IMR-90 (cell line): Measurements from ENCODE around the gene CDH13. TPM values are rescaled to one million over a fixed set of nuclear protein-coding genes. Genes with fewer than 3 reads are reported as not detected.

ENCODE experiments used
- ATAC-seq: fragments of 200-7000 bp; cut with Tn5 transposase; 2 replicates; pipeline ENCODE4 v1.9.1; 2020; ENCODE audit warnings: low read depth, mild to moderate bottlenecking, moderate library complexity
- BruUV-seq: library from RNA; stranded (reverse); fragments of 400-500 nt; replicated peaks from 2 replicates; lab custom pipeline; 2021; lab: Mats Ljungman, UMichigan
- CTCF ChIA-PET: fragments of 300-600 bp; formaldehyde crosslinking; extraction: SDS; loops from one replicate; lab custom pipeline; 2021; ENCODE audit warnings: antibody characterized with exemption; lab: Yijun Ruan, JAX
- POLR2A ChIA-PET: fragments of 300-600 bp; sonication (Branson Sonifier 250); formaldehyde crosslinking; loops from one replicate; lab custom pipeline; 2022; ENCODE audit warnings: antibody characterized with exemption; ENCODE audit not compliant: unreplicated experiment; lab: Charles Lee
- DNase-seq: peaks from one replicate; pipeline ENCODE4 v3.0.0; 2013
- H2AFZ ChIP-seq: replicated peaks from 2 replicates; pipeline ENCODE3; 2013; ENCODE audit warnings: low read length, mild to moderate bottlenecking; ENCODE audit not compliant: poor library complexity
- H2AK5ac ChIP-seq: 2 replicates; pipeline ENCODE4 v1.6.1; 2013; ENCODE audit warnings: low read depth, low read length, inconsistent platforms
- H2AK9ac ChIP-seq: replicated peaks from 2 replicates; pipeline ENCODE3; 2013; ENCODE audit warnings: mild to moderate bottlenecking, low read depth, low read length, moderate library complexity; ENCODE audit not compliant: poor library complexity
- H2BK120ac ChIP-seq: 2 replicates; pipeline ENCODE4 v1.6.1; 2013; ENCODE audit warnings: low read depth, low read length, inconsistent platforms
- H2BK15ac ChIP-seq: 3 replicates; pipeline ENCODE4 v1.6.1; 2013; ENCODE audit warnings: low read depth, low read length, inconsistent platforms
- H2BK20ac ChIP-seq: 2 replicates; pipeline ENCODE4 v1.6.1; 2013; ENCODE audit warnings: low read depth, mild to moderate bottlenecking, inconsistent platforms, low read length, moderate library complexity
- H2BK5ac ChIP-seq: 2 replicates; pipeline ENCODE4 v1.6.1; 2013; ENCODE audit warnings: mild to moderate bottlenecking, low read depth, low read length, inconsistent platforms; ENCODE audit not compliant: poor library complexity, severe bottlenecking
- H3K14ac ChIP-seq: replicated peaks from 2 replicates; pipeline ENCODE4 v1.6.1; 2013; ENCODE audit warnings: low read depth, low read length, inconsistent platforms
- H3K18ac ChIP-seq: 2 replicates; pipeline ENCODE4 v1.6.1; 2013; ENCODE audit warnings: low read depth, low read length, control low read depth
- H3K23ac ChIP-seq: 2 replicates; pipeline ENCODE4 v1.6.1; 2013; ENCODE audit warnings: low read depth, low read length, inconsistent platforms
- H3K27ac ChIP-seq: 2 replicates; pipeline ENCODE4 v1.5.1; 2013; ENCODE audit warnings: mild to moderate bottlenecking, control low read depth, low read length; ENCODE audit not compliant: insufficient read depth
- H3K27me3 ChIP-seq: 2 replicates; pipeline ENCODE4 v1.6.1; 2013; ENCODE audit warnings: low read length; ENCODE audit not compliant: control insufficient read depth, insufficient read depth
- H3K36me3 ChIP-seq: 2 replicates; pipeline ENCODE4 v1.6.1; 2013; ENCODE audit warnings: low read length, mixed read lengths; ENCODE audit not compliant: control insufficient read depth, insufficient read depth
- H3K4ac ChIP-seq: 2 replicates; pipeline ENCODE4 v1.6.1; 2013; ENCODE audit warnings: low read depth, low read length, inconsistent platforms
- H3K4me1 ChIP-seq: 2 replicates; pipeline ENCODE4 v1.6.1; 2013; ENCODE audit warnings: low read length, mixed read lengths; ENCODE audit not compliant: control insufficient read depth, insufficient read depth
- H3K4me2 ChIP-seq: 2 replicates; pipeline ENCODE4 v1.6.1; 2013; ENCODE audit warnings: low read depth, mild to moderate bottlenecking, control low read depth, low read length, moderate library complexity
- H3K4me3 ChIP-seq: 2 replicates; pipeline ENCODE4 v1.5.1; 2013; ENCODE audit warnings: low read depth, mild to moderate bottlenecking, control low read depth, low read length, moderate library complexity; ENCODE audit not compliant: insufficient read depth
- H3K56ac ChIP-seq: 2 replicates; pipeline ENCODE4 v1.6.1; 2013; ENCODE audit warnings: low read length, inconsistent platforms; ENCODE audit not compliant: insufficient read depth; ENCODE audit errors: extremely low read depth
- H3K79me1 ChIP-seq, 2 experiments: 2 replicates each; pipeline ENCODE4 v1.6.1; 2013; ENCODE audit warnings: low read length in 2 of 2, inconsistent platforms in 1 of 2, low read depth in 1 of 2
- H3K9ac ChIP-seq: 2 replicates; pipeline ENCODE4 v1.6.1; 2013; ENCODE audit warnings: low read depth, low read length, control low read depth
- H3K9me1 ChIP-seq: 2 replicates; pipeline ENCODE4 v1.6.1; 2013; ENCODE audit warnings: low read length, inconsistent platforms; ENCODE audit not compliant: insufficient read depth
- H3K9me3 ChIP-seq: 2 replicates; pipeline ENCODE4 v1.6.1; 2013; ENCODE audit warnings: low read length; ENCODE audit not compliant: control insufficient read depth, insufficient read depth
- H4K20me1 ChIP-seq: 2 replicates; pipeline ENCODE4 v1.6.1; 2013; ENCODE audit warnings: low read length, inconsistent platforms; ENCODE audit not compliant: insufficient read depth
- H4K5ac ChIP-seq: 2 replicates; pipeline ENCODE4 v1.6.1; 2013; ENCODE audit warnings: mild to moderate bottlenecking, low read depth, low read length, control low read depth
- H4K8ac ChIP-seq, 2 experiments: 2 replicates each; pipeline ENCODE4 v1.6.1; 2013; ENCODE audit warnings: low read depth in 2 of 2, low read length in 2 of 2, control low read depth in 1 of 2, inconsistent platforms in 1 of 2
- H4K91ac ChIP-seq: 2 replicates; pipeline ENCODE4 v1.6.1; 2013; ENCODE audit warnings: low read depth, low read length, inconsistent platforms; ENCODE audit not compliant: insufficient read depth
- BHLHE40 ChIP-seq: fragments of 150-350 bp; IDR thresholded peaks from 2 replicates; pipeline ENCODE4 v1.6.1; 2016; ENCODE audit warnings: mild to moderate bottlenecking, low read depth, low read length
- CEBPB ChIP-seq: IDR thresholded peaks from 2 replicates; pipeline ENCODE4 v1.6.1; 2012; ENCODE audit warnings: low read depth, low read length, improper control_type of control experiment
- CHD1 ChIP-seq: IDR thresholded peaks from 2 replicates; pipeline ENCODE4 v1.6.1; 2012; ENCODE audit warnings: low read depth, low read length, improper control_type of control experiment
- CTCF ChIP-seq: conservative IDR thresholded peaks from 2 replicates; pipeline ENCODE4 v1.5.1; 2012; ENCODE audit warnings: mild to moderate bottlenecking, low read depth, low read length, improper control_type of control experiment
- ELK1 ChIP-seq: fragments of 150-350 bp; IDR thresholded peaks from 2 replicates; pipeline ENCODE4 v1.6.1; 2016; ENCODE audit warnings: low read depth, mild to moderate bottlenecking, low read length, moderate library complexity, borderline replicate concordance
- FOS ChIP-seq: fragments of 150-350 bp; IDR thresholded peaks from 2 replicates; pipeline ENCODE4 v1.6.1; 2016; ENCODE audit warnings: low read depth, low read length
- MAFK ChIP-seq: IDR thresholded peaks from 2 replicates; pipeline ENCODE4 v1.6.1; 2012; ENCODE audit warnings: low read depth, low read length, improper control_type of control experiment
- MAZ ChIP-seq: IDR thresholded peaks from 2 replicates; pipeline ENCODE4 v1.6.1; 2012; ENCODE audit warnings: low read depth, mild to moderate bottlenecking, low read length, improper control_type of control experiment, moderate library complexity, borderline replicate concordance
- MXI1 ChIP-seq: IDR thresholded peaks from 2 replicates; pipeline ENCODE4 v1.6.1; 2012; ENCODE audit warnings: low read depth, mild to moderate bottlenecking, low read length, moderate library complexity, borderline replicate concordance
- NFE2L2 ChIP-seq: fragments of 150-350 bp; IDR thresholded peaks from 2 replicates; pipeline ENCODE4 v1.6.1; 2016; ENCODE audit warnings: low read depth, mild to moderate bottlenecking, low read length
- POLR2A ChIP-seq: IDR thresholded peaks from 2 replicates; pipeline ENCODE4 v1.6.1; 2012; ENCODE audit warnings: mild to moderate bottlenecking, low read depth, low read length
- RAD21 ChIP-seq: IDR thresholded peaks from 2 replicates; pipeline ENCODE4 v1.6.1; 2012; ENCODE audit warnings: low read length, improper control_type of control experiment
- RCOR1 ChIP-seq: IDR thresholded peaks from 2 replicates; pipeline ENCODE4 v1.6.1; 2012; ENCODE audit warnings: mild to moderate bottlenecking, low read length, improper control_type of control experiment; ENCODE audit not compliant: insufficient replicate concordance
- RFX5 ChIP-seq: IDR thresholded peaks from 2 replicates; pipeline ENCODE4 v1.8.0; 2012; ENCODE audit warnings: low read depth, mild to moderate bottlenecking, low read length, moderate library complexity
- SMC3 ChIP-seq: fragments of 150-350 bp; IDR thresholded peaks from 2 replicates; pipeline ENCODE4 v1.6.1; 2016; ENCODE audit warnings: low read depth, mild to moderate bottlenecking, antibody characterized with exemption, low read length, moderate library complexity
- USF2 ChIP-seq: fragments of 150-350 bp; IDR thresholded peaks from 2 replicates; pipeline ENCODE4 v1.6.1; 2017; ENCODE audit warnings: mild to moderate bottlenecking, antibody characterized with exemption, low read length, low read depth
- WGBS, 2 experiments: methylation state at CpG; one replicate each; pipeline versions ENCODE4 v1.1.5 to v1.1.7; 2013; ENCODE audit warnings: missing lambda C conversion rate in 2 of 2; ENCODE audit not compliant: insufficient read length in 1 of 2; ENCODE audit errors: extremely low coverage in 2 of 2; 5-methylcytosine and 5-hydroxymethylcytosine counted together
- dilution Hi-C: fragments of 300-500 bp; cut with HindIII; formaldehyde crosslinking; loops from one replicate; pipeline ENCODE4 v1.14.3; 2018; ENCODE audit warnings: low sequenced_read_pairs; ENCODE audit not compliant: unreplicated experiment
- in situ Hi-C: fragments of 300-500 bp; cut with MboI; formaldehyde crosslinking; loops from 3 replicates; pipeline ENCODE4 v1.14.3; 2019; ENCODE audit warnings: low sequenced_read_pairs, inconsistent platforms, mixed read lengths
- intact Hi-C: fragments of 100-400 bp; cut with micrococcal nuclease; formaldehyde crosslinking; loops from 2 replicates; pipeline ENCODE4 v1.10.0; 2022
- polyA plus RNA-seq, 3 experiments: library from polyadenylated mRNA; depleted of rRNA; stranded (reverse); fragments of >200 nt; gene quantifications; 2 replicates each; pipeline ENCODE4 v1.2.3, GENCODE V29; 2012; ENCODE audit warnings: low replicate concordance in 1 of 3
- total RNA-seq: library from RNA; depleted of rRNA; stranded (reverse); fragments of >200 nt; gene quantifications from 2 replicates; pipeline ENCODE4 v1.2.3, GENCODE V29; 2012

Gene CDH13
- total and polyA plus RNA-seq, 2 of the 4 experiments (the other 2 are of a cell fraction), result 61.6 to 74.7 TPM

- Histone ChIP-seq H3K9ac (no peak overlapping the region), H3K4me1 (no peaks in the 10 kb centered on the region), H4K20me1 (no peaks in the 10 kb centered on the region), H2BK15ac (no peak overlapping the region), H2BK120ac (no peak overlapping the region), H2AK5ac (no peak overlapping the region), H4K8ac (no peak overlapping the region), H3K27ac (no peak overlapping the region), H4K91ac (no peak overlapping the region), H2BK5ac (no peak overlapping the region), H3K56ac (no peak overlapping the region), H3K27me3 (no peaks in the 10 kb centered on the region), H3K9me3 (no peaks in the 10 kb centered on the region), H3K36me3 (no peaks in the 10 kb centered on the region), H2BK20ac (no peak overlapping the region), H3K4ac (no peak overlapping the region), H3K23ac (no peak overlapping the region), H4K5ac (no peak overlapping the region), H3K14ac (no peak overlapping the region), H3K9me1 (no peaks in the 10 kb centered on the region; the same call in 1 of the 2 replicates), H3K18ac (no peak overlapping the region), H2AK9ac (no peak overlapping the region), H3K4me3 (no peak overlapping the region), H3K79me1 (no peaks in the 10 kb centered on the region), H3K4me2 (no peak overlapping the region), H2AFZ (no peak overlapping the region)
- ChIA-PET CTCF (no interaction called here), POLR2A (no interaction called here)
- BruUV-seq, result no TSS peak
- no peak for TF ChIP-seq RFX5
- TF ChIP-seq CEBPB, result no peak
- TF ChIP-seq MXI1, result no peak
- TF ChIP-seq MAZ, result no peak
- no peak for TF ChIP-seq CTCF
- no peak for TF ChIP-seq BHLHE40
- TF ChIP-seq NFE2L2, result no peak
- no peak for TF ChIP-seq RCOR1
- no peak for TF ChIP-seq POLR2A
- no peak for TF ChIP-seq CHD1
- no peak for TF ChIP-seq ELK1
- no peak for TF ChIP-seq SMC3
- TF ChIP-seq FOS, result no peak
- TF ChIP-seq RAD21, result no peak
- no peak for TF ChIP-seq USF2
- TF ChIP-seq MAFK, result no peak
- WGBS, 2 experiments, result no CpG with 5 or more reads among the region's 2 CpGs
- DNase-seq (no peak), ATAC-seq (no peak)
- dilution Hi-C loops (no loop called here), intact Hi-C loops (no loop called here), in situ Hi-C loops (no loop called here)
Observed at GRCh38 chr16:83269541-83269940, 642.8 kb downstream of the CDH13 start.
